HepG2 (cell line): ENCODE data around the gene PADI1. TPM values are rescaled to one million over a fixed set of nuclear protein-coding genes. Genes with fewer than 3 reads are reported as not detected.

ENCODE experiments used
- AFF4 ChIP-seq: sonication (generic); formaldehyde crosslinking; IDR thresholded peaks from 2 replicates; pipeline ENCODE4 v1.4.0; 2020; ENCODE audit warnings: missing genetic modification reagents
- ARNT2 ChIP-seq: sonication (generic); formaldehyde crosslinking; IDR thresholded peaks from 2 replicates; pipeline ENCODE4 v1.8.0; 2022; ENCODE audit warnings: mild to moderate bottlenecking, low read depth, missing genetic modification reagents, moderate library complexity
- CREB1 ChIP-seq, 2 experiments: fragments of 450-650 bp in 1 of 2; IDR thresholded peaks; 2 replicates each; pipeline ENCODE4 v1.6.1; 2016 to 2017; ENCODE audit warnings: control low read depth in 1 of 2, mild to moderate bottlenecking in 1 of 2, missing compliant biosample characterization in 1 of 2, missing genetic modification characterization in 1 of 2
- GTF3A ChIP-seq: sonication (generic); formaldehyde crosslinking; conservative IDR thresholded peaks from 2 replicates; pipeline ENCODE4 v1.4.0; 2020; ENCODE audit warnings: mild to moderate bottlenecking, missing genetic modification reagents
- PBX3 ChIP-seq: sonication (generic); formaldehyde crosslinking; IDR thresholded peaks from 2 replicates; pipeline ENCODE4 v1.8.1; 2023; ENCODE audit warnings: missing genetic modification reagents, inconsistent platforms, borderline replicate concordance
- SOX6 ChIP-seq, 2 experiments: fragments of 450-650 bp in 1 of 2; sonication (generic) in 1 of 2; formaldehyde crosslinking in 1 of 2; IDR thresholded peaks; 2 replicates each; pipeline versions ENCODE4 v1.4.0 to v1.6.1; 2017 to 2020; ENCODE audit warnings: antibody characterized with exemption in 1 of 2, mild to moderate bottlenecking in 1 of 2, missing genetic modification reagents in 1 of 2
- ZEB1 ChIP-seq: IDR thresholded peaks from 2 replicates; pipeline ENCODE4 v1.6.1; 2012; ENCODE audit warnings: mild to moderate bottlenecking, low read depth, inconsistent platforms; ENCODE audit not compliant: insufficient replicate concordance
- ZNF282 ChIP-seq: fragments of 450-650 bp; IDR thresholded peaks from 2 replicates; pipeline ENCODE4 v1.6.1; 2018; ENCODE audit not compliant: partially characterized antibody
- polyA plus RNA-seq, 8 experiments: library from polyadenylated mRNA; depleted of rRNA in 3 of 8; stranded (reverse) in 7 of 8; unstranded in 1 of 8; fragments of >200 nt; fragmentation: Illumina TruSeq in 4 of 8; extraction: Trizol in 4 of 8; gene quantifications; 2 replicates each; pipeline versions ENCODE4 v1.2.1 to v1.2.3, GENCODE V29; 2011 to 2016; ENCODE audit warnings: low read depth in 4 of 8, missing spikeins in 1 of 8, mixed read lengths in 1 of 8; ENCODE audit not compliant: insufficient read depth in 1 of 8
- total RNA-seq, 5 experiments: library from RNA; depleted of rRNA; stranded (reverse); fragments of >200 nt; fragmentation: Illumina TruSeq; extraction: Trizol; gene quantifications; 2 replicates each; pipeline ENCODE4 v1.2.3, GENCODE V29; 2016; ENCODE audit warnings: low read depth in 1 of 5

The PADI1 gene
- total and polyA plus RNA-seq, 2 of the 13 experiments (the other 11 are each of a cell fraction or from before 2014, with no cell fraction given), result not detected

DNA sequence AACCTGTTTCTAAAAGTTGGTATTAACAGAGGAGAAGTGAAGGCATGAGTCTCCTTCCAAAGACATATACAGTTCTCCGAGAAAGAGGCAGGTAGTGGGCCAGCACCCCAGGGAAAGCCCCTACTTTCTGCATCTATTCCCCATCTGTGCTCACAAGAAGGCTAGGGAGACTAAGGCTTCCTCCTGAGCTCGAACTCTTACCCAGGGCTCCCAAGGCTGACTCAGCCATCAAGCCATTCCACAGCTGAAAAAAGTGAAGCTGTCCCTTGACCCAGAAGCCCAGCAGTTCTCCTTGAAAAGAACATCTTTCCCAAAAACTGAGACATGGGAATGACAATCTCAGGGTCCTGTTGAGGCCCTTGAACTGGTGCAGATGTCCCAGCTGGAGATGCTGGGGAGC is 42.0 kb downstream of the PADI1 start (continued):
- no peak for TF ChIP-seq PBX3 (CRISPR knock-in tag)
- no peak for TF ChIP-seq SOX6 (IDR thresholded peaks at IDR 0.05)
- no peak for TF ChIP-seq SOX6 (CRISPR knock-in tag; IDR thresholded peaks at IDR 0.05)
- no peak for TF ChIP-seq ARNT2 (CRISPR knock-in tag)
- no peak for TF ChIP-seq CREB1 (IDR thresholded peaks at IDR 0.05)
- TF ChIP-seq CREB1 (CRISPR knock-in tag; IDR thresholded peaks at IDR 0.05), result no peak
- no peak for TF ChIP-seq GTF3A
- TF ChIP-seq AFF4 (CRISPR knock-in tag), result no peak
- no peak for TF ChIP-seq ZNF282
- no peak for TF ChIP-seq ZEB1
